ENCODE results near the gene AGAP2.

AGAP2 gene

DNA sequence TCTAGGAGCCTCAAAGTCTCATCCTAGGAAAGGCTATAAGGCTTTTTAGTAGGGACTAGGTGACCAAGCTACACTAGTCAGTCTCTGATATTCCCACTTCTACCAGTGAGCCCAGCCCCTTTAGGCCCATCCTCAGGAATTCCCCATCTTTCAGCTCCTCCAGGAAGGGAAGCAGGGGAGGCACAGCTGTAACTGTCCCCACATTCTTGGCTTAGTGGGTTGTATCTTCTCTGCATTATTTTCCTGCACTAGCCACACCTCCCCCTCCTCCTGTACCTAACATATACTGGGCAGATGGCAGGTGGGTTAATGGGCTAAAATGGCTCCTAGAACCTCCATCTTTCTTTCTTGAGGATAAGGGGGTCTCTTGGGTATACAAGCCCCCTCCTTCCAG is 28.8 kb upstream of the AGAP2 start:
- no peak for DNase-seq

DNA sequence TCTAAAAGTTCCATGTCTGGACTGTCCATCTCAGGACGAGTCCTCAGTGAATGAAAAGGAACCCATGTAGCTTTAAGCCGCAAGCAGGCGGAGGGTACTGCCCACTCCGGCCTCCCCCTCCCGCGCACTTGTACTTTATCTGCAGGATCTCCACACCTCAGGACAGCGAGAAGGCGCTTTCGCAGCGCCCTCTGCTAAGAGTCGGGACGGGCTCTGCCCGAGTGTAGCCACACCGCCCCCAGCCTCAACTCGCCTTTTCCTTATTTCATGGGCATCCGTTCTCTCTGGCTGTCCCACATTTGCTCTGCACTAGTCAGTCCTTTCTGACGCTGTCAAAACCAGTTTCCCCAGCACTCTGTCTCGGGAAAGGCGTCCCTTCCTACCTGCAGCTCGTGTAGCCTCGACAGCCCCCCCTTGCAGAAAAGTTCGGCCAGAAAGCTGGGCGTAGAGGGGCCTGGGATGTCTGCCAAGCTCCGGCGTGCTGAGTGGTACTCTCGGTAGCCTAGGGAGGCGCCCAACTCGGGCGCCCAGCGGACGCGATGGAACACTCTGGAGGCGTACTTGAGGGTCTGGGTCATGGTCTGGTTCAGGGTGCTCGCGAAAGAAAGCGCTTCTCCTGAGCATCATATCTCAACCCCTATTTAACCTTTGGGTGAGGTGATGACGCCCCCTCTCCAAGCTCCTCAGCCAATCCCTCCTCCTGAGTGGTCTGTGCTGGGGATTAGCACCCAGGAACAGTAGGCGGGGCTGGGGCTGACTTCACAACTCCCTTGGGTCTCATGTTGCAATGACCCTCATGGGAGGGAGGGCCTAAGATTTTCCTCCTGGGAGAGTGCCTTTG is 28.1 kb upstream of the AGAP2 start, which contains the start of gene CYP27B1:
Gene CYP27B1, minus strand, starts transcription at position 615 of the 841 bp plus-strand sequence. Its CDS starts 37 bp downstream, at position 578.
- DNase-seq: peak; percentile 13

DNA sequence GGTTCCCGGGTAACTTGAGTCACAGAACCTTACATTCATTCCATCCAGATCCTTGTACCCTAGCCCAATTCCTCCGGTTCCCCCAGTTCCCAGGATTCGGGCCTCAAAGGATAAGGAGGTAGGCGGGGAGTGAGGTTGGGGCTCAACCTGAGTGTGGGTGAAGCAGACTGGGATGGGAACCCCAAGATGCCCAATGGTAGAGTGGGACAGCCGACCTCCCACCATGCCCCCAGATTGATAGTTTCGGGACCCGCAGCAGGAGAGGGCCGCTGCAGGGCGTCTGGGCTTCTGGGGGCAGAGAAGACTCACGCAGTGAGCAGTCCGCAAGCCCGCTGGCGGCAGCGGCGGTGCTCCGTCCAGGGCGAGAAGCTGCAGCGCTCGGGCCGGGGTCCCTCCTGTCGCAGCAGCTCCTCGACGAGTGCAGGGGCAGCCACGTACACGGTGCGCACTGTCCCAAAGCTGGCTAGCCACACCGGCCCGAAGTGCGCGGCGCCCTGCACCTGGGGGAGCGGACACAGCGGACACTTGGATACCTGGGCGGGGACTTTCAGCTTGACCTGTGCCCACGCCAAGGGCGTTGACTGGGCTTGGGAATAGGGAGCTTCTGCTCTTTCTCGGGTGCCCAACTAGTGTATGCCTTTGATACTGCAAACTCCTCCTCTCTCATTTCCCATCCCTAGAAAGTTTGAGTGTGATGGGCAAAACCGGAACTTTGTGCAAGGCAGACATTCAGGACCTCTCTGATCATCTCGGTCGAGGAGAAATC is 27.3 kb upstream of the AGAP2 start:
- no peak for DNase-seq

DNA sequence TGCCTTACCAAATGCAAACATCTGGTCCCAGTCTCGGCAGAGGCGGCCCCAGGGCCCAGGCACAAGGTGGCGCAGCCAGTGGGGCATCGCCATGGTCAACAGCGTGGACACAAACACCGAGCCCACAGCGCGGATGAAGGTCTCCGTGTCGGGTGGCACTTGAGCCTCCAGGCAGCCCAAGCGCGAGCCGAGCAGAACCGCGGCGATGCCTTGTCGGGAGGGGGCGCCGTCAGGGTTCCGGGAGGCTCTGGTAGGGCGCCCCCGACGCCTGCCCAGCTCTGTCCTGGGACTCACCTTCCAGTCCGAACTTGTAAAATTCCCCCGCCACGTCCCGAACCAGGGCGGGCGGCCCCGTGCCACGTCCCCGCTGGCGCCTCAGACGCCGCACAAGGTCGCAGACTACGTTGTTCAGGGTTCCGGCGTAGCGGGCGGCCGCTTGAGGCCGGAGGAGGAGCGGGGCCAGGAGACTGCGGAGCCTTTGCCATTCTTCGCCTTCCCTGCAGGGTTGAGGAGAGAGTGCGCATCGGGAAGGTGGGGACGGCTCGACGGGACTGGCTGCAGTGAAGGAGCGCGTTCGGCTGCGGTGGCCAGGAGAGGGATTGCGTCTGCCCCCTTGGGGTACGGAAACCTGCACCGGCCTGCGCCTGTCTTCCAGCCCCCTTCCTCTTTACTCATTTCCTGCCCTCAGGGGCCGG is 26.6 kb upstream of the AGAP2 start:
- DNase-seq: peak; percentile 21

DNA sequence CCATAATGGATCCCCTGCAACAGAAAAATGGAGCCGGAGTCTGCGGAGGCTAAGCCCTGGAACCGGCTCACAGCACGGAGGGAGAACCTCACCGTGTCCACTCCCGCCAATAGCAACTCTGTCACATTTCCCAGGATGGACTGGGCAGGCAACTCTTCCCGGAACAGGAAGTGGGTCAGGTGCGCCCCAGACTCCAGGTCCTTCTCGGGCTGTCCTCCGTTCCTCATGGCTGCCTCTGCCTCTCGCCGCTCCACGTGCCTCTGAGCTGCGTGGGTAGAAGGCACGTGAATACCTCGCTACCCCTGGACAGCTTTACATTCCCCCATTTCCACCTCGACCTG is 26.1 kb upstream of the AGAP2 start:
- DNase-seq: no peak

DNA sequence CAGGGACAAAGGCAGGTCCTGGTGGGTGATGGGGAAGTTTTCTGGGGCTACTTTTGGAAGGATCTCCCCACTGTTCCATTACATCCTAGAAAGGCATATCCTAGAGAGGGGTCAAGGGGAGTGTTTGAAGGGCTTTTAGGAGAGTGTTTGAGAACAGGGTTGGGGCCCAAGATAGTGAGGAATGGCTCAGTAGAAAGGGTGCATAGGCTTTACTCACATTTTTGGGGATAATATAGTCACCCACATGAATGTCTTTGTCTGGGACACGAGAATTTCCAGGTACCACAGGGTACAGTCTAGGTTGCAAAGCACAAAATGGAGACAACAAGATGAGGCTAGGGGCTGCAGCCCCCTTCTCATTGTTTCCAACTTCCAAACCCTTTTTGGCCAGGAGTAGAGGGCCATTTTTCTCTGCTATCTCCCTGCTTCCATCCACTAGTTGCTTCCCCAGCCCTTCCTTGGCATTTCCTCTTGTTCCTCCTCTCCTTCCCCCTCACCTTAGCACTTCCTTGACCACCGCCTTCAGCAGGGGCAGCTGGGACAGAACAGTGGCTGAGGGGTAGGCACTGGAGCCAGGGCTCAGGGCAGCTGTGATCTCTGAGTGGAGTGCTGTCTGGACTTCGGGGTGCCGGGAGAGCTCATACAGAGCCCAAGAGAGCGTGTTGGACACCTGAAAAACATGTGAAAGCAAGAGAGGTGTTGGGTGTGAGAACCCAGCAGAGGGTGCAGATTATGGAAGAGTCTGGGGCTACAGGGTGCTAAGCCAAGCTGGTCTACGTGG is 25.5 kb upstream of the AGAP2 start:
- DNase-seq: no peak

DNA sequence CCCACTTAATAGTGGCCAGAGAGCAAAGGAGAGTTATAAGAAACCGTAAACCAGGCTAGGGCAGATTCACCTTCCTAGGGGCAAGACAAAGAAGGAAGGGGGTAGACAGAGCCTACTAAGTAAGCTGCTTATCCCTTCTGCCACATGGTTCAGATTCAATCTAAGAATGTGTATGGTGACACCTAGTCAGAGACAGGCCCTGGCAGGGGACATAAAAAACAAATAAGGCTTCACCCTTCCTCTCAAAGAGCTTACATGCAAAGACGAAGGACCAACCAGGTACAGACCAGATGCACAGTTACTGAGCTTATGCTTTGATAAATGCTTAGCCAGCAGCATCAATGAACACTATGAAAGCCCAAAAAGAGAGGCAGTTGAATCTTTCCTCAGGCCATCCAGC is 23.9 kb upstream of the AGAP2 start:
- DNase-seq: no peak

DNA sequence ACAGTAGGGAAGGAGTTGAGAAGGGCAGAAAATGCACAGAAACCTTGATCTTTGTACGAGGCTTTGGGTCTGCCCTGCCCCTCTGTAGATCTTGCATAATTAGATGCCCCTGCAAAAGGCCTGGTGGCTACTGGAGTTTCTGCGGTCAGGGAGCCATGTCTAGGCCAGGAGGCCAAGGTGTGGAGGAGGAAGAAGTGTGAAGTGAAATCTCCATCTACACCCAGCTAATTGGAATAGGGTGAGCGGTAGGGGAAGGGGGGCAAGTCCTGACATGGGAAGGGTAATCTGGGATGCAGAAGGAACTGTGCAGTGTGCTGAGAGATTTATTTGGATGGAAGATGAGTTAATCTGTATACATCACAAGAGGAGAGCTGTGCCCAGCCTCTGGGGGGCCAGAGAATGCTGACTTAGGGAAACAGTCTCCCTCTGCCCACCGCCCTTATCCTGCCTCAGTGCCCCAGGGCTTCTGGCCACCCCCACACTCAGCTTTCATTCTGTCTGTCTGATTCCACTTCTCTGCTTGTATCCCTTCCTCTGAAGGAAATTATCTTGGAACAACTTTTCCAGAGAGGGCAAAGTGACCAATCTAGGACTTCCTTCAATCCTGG is 23.0 kb upstream of the AGAP2 start:
- no peak for DNase-seq

DNA sequence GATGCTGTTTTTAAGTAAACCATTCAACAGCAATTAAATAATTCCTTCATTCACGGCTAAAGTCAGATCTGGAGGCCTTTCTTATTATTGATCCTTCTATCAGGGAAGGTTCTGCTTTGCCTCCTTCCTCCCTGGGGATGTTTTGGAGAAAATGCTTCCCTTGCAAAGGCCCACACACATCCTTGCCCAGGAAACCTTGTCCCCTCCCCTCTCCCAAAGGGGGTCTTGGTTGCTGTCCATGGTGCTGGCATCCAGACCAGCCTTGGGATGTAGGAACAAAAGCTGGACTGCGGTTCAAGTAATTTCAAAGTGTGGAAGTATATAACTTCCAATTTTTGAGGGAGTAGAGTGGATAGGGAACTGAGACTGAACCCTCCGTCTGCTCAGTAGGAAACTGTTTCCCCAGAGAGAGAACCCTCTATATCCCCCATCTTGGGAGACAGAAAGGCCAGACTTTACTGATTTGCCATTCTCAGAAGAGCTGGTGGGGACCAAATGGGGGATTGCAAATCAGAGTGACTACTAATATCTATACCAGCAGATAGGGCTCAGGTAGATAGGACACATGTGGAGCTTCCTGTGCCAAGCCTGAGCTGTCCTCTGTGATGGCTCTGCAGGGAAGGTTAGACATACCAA is 21.9 kb upstream of the AGAP2 start:
- DNase-seq: no peak

DNA sequence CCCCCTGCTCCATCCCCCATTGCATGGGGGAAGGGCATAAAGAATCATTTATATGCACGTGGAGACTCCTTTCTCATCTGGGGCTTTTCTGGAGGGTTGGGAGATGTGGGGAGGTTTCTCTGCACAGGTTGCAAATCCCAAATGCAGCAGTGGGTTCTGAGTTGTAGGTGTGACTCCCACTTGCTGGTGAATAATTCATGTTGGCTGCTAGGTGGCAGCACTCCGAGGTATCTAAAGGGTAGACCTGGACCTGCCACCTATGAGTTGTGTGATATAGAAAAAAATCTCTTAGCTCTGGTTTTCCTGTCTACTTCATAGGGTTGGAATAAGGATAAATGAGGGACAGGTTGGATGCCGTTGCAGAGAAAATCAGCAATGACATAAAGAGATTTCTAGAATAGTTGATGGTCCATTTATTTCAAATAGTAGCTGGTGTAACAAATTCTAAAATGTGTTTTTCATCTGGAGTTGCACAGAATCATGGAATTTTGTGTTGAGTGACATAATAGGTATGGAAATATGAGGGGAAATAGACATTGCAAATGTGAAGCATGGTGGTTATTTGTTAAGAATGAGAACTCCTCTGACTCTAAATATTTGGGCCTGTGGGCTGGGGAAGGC is 20.9 kb upstream of the AGAP2 start:
- DNase-seq: no peak

DNA sequence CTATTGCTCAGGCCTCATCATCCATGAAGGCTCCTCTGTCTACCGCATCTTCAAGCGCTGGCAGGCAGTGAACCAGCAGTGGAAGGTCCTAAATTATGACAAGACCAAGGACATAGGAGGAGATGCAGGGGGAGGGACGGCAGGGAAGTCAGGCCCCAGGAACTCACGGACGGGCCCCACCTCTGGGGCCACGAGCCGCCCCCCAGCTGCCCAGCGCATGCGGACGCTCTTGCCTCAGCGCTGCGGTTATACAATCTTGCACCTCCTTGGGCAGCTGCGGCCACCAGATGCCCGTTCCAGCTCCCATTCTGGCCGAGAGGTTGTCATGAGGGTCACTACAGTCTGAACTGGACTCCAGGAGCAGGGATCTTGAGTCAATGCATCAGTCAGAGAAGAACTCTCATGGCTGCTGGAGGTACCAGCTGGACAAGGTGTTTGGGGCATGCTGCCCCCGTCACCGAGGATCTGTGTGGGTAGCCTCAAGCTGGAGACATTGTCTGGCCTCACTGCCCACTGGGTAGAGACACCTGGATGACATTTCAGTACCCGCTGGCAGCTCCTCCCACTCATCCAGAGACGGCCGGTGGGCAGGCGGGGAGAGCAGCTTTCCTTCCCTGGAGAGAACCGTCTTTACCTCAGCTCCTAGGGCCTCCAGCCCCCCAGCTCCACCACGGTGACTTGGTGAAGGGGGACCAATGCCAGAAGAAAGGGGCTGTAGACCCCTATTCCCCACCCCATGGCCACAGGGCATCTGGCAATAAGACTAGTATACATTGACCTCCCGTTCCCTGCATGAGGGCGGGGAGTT is 20.2 kb upstream of the AGAP2 start:
- DNase-seq: no peak

DNA sequence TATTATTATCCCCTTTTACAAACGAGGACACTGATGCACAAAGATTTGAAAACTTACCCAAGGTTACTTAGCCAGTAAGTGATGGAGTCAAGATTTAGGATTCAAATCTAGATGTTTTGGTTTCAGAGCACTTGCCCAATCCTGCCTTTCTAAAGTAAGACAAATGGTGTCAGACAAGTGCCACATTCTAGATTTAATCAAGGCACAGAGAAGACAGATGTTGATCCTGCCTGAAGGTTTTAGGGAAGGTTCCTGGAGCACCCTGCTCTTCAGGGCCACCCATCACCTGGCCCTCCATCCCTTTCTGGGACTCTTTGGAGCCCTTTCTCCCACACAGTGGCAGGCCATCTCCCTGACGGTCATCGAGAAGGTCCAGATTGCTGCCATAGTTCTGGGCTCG is 19.2 kb upstream of the AGAP2 start:
- DNase-seq: no peak

DNA sequence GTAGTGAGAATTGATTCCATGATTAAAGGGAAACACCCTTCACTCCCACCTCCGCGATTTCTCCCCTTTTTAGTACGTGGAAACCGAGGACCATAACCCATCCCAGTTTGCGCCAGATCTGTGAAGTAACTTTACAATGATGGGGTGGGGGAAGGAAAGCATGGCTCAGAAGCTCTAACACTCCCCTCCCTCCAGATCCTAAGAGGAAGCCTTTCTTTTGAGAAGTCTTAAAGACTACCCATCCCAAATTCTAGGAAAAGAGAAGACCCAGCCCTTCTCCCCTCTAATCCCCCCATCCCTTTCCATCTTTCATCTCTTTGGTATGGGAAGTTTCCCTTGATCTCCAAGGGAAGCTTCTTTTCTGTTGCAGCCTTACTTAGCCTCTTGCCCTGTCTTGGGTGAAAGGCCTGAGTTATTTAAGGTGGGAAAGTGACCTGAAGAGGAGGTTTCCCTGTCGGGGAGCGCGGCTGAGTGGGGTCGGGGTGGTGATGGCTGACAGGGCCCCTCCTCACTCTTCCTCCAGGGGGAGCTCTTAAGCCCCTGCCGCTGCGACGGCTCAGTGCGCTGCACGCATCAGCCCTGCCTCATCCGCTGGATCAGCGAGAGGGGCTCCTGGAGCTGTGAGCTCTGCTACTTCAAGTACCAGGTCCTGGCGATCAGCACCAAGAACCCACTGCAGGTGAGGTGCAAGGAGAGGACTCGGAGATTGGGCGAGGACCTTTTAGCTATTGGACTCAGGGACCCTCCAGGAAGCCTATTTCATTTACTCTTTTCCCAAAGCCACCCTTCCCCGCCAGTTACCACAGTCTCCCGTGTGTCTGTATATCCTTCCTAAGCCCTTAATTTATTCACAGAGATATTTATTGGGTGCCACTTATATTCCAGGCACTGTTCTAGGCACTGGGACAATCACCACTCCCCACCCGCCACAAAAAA is 18.1 kb upstream of the AGAP2 start:
- DNase-seq: peak; percentile 14

DNA sequence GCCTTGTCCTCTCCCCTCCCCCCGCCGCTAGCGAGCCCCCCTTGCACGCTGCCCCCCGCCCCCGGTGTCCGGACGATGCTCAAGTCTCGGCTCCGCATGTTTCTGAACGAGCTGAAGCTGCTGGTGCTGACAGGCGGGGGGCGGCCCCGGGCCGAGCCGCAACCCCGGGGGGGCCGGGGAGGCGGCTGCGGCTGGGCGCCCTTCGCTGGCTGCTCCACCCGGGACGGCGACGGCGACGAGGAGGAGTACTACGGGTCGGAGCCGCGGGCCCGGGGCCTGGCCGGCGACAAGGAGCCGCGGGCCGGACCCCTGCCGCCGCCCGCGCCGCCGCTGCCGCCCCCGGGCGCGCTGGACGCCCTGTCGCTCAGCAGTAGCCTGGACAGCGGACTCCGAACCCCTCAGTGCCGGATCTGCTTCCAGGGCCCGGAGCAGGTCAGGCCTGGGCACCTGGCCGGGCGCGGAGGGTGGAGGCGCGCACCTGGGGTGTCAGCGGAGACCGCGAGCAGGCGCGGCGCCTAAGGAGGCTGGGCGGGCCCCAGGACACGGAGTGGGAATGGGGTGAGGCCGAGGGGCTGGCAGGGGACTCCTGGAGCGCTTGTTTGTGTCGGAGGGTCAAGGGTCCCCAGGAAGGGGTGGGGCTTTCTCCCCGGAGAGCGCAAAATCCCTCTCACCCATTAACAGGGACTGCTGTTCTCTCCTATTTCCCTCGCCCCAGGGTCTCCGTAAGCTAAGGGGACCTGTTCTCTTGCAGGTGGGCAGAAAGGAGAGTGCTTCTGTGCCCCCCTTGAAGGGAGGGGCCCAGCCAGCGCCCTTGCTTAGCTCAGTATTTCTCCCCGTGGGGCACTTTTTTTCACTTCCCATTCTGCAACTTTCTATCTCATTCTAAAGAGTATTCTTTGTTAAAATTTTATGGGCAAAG is 17.2 kb upstream of the AGAP2 start:
- no peak for DNase-seq

DNA sequence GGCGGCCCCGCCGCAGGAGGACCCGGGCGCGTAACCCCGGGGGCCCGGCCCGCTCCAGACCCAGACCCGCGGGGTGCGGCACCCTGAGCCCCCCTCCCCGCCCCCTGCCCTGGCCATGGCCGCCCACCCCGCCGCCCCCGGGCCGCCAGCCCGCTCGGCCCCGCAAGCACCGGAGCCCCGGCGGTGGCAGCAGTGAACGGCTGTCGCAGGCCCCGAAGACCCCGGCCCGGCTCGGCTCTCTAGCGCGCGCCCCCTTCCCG is 16.6 kb upstream of the AGAP2 start:
- no peak for DNase-seq

DNA sequence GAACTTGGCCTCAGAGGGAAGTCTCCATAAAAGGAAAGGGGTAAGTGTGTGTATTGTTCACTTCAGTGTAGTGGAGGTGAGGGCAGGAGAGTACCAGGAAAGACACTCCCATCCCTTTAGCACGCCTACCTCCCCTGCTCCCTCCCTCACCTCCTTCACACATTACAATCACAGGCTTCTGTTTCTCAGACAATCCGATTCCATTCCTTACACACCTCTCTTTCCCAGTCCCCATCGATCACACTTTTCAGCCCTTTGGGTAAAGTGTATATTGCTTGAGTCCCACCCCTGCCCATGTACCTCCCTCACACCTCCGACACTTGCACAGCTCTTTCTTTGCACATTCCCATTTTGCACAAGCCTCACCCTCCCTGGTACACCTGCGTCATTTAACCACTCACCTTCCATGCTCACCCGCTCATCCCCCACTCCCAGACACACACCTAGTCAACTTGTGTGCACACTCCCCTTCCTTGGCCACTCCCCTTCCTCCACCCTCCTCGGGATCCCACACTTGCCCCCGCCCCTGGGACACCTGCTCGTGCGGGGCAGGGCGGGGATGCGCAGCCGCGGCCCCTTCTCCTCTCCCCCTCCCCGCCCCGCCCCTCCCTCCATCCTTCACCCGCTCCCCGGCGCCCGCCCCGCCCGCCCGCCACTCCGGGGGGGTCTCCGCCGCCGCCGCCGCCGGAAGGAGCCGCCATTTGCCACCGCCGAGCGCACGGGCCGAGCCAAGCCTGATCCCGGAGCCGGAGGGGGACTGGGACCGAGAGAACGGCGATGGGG is 16.1 kb upstream of the AGAP2 start, which contains the start of gene MARCHF9:
Gene MARCHF9, plus strand, starts transcription at position 693 of the 783 bp plus-strand sequence. CDS start 426 bp downstream, outside the sequence.
- DNase-seq: peak; percentile 79

DNA sequence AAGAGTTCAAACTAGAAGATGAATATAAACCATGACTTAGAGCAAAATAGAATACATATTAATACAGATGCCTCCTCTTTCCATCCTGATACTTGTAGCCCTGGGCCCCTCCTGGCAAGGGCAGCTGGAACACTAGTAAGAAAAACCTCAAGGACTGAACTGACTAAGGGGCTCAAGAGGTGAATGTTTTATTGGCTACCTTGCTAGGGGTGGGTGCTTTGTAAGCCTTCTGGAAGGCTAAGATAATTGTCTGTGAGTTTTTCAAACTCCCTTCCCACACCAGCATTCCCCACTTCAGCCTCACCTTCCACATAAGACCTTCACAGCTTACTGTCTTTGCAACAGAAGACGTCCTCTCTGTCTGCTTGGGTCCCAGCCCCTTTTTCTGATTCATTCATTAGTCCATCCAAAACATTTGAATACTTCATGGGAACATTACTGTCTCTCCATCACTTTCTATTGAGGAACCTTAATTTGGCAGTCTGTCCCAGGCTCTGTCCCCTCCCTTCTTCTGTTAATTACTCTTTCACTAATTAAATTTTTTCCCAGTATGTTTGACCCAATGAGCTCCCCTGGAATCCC is 15.3 kb upstream of the AGAP2 start:
- DNase-seq: no peak

Measured in NCI-H526 treated with DMSO at 0.1 percent for 48 hours (cell line).